SK-N-SH (cell line): Measurements from ENCODE around the gene EXOC5. TPM values are rescaled to one million over a fixed set of nuclear protein-coding genes. Genes with fewer than 3 reads are reported as not detected.

Experiments used
- CTCF ChIA-PET: fragments of 300-600, 350-600 bp; formaldehyde crosslinking; extraction: SDS; loops from one replicate; lab custom pipeline; 2021; lab: Yijun Ruan, JAX
- POLR2A ChIA-PET: fragments of 350-600 bp; sonication (Branson Sonifier 250); formaldehyde crosslinking; extraction: SDS; loops from one replicate; lab custom pipeline; 2020; ENCODE audit warnings: antibody characterized with exemption, inconsistent platforms; lab: Yijun Ruan, JAX
- DNase-seq: peaks from one replicate; pipeline ENCODE4 v3.0.0; 2012
- H2AFZ ChIP-seq: fragments of 200-600 bp; sonication (generic); 2 replicates; pipeline ENCODE4 v1.8.1; 2016; ENCODE audit warnings: antibody characterized with exemption, mild to moderate bottlenecking, low read depth
- H3F3A ChIP-seq: fragments of 200-600 bp; sonication (generic); replicated peaks from 2 replicates; pipeline ENCODE3; 2016; ENCODE audit warnings: antibody characterized with exemption, mild to moderate bottlenecking; ENCODE audit not compliant: insufficient read depth
- H3K27ac ChIP-seq, 2 experiments: fragments of 200-500 bp in 1 of 2; fragments of 200-600 bp in 1 of 2; sonication (Bioruptor generic) in 1 of 2; sonication (generic), shearing (Covaris generic) in 1 of 2; 2 replicates each; pipeline versions ENCODE4 v1.5.1 to v1.6.1; 2014 to 2016; ENCODE audit warnings: low read depth in 2 of 2, inconsistent platforms in 1 of 2, low read length in 1 of 2, mild to moderate bottlenecking in 1 of 2, mixed read lengths in 1 of 2
- H3K27me3 ChIP-seq: fragments of 200-600 bp; sonication (generic), shearing (Covaris generic); 2 replicates; pipeline ENCODE4 v1.6.1; 2016; ENCODE audit warnings: mixed run types; ENCODE audit not compliant: insufficient read depth
- H3K36me3 ChIP-seq, 2 experiments: fragments of 200-500 bp in 1 of 2; fragments of 200-600 bp in 1 of 2; sonication (Bioruptor generic) in 1 of 2; sonication (generic) in 1 of 2; replicated peaks in 1 of 2; 2 replicates each; pipeline versions ENCODE3 to v1.5.1; 2014 to 2016; ENCODE audit warnings: low read length in 1 of 2, mild to moderate bottlenecking in 1 of 2; ENCODE audit not compliant: insufficient read depth in 2 of 2, control insufficient read depth in 1 of 2
- H3K4me1 ChIP-seq, 2 experiments: fragments of 200-500 bp in 1 of 2; fragments of 200-600 bp in 1 of 2; sonication (Bioruptor generic) in 1 of 2; sonication (generic), shearing (Covaris generic) in 1 of 2; 2 replicates each; pipeline versions ENCODE4 v1.5.1 to v1.6.1; 2014 to 2016; ENCODE audit warnings: low read depth in 1 of 2, low read length in 1 of 2, mixed run types in 1 of 2; ENCODE audit not compliant: insufficient read depth in 2 of 2, control insufficient read depth in 1 of 2
- H3K4me2 ChIP-seq: fragments of 200-600 bp; sonication (generic), shearing (Covaris generic); 2 replicates; pipeline ENCODE4 v1.6.1; 2017; ENCODE audit warnings: mixed run types
- H3K4me3 ChIP-seq, 2 experiments: fragments of 200-500 bp in 1 of 2; fragments of 200-600 bp in 1 of 2; sonication (Bioruptor generic) in 1 of 2; sonication (generic), shearing (Covaris generic) in 1 of 2; 2 replicates each; pipeline versions ENCODE4 v1.5.1 to v1.8.1; 2014 to 2016; ENCODE audit warnings: low read depth in 2 of 2, inconsistent platforms in 1 of 2, low read length in 1 of 2, mild to moderate bottlenecking in 1 of 2, mixed read lengths in 1 of 2, moderate library complexity in 1 of 2
- H3K79me2 ChIP-seq: fragments of 200-600 bp; sonication (generic); 2 replicates; pipeline ENCODE4 v1.8.1; 2017; ENCODE audit warnings: mild to moderate bottlenecking; ENCODE audit not compliant: insufficient read depth
- H3K9ac ChIP-seq: fragments of 200-600 bp; sonication (generic); 2 replicates; pipeline ENCODE4 v1.6.1; 2017; ENCODE audit warnings: mixed run types
- H3K9me2 ChIP-seq: fragments of 200-600 bp; sonication (generic); 2 replicates; pipeline ENCODE4 v1.6.1; 2017; ENCODE audit warnings: mixed run types
- H3K9me3 ChIP-seq: fragments of 200-600 bp; sonication (generic); 2 replicates; pipeline ENCODE4 v1.6.1; 2017; ENCODE audit warnings: mixed run types, mild to moderate bottlenecking, moderate library complexity
- H4K20me1 ChIP-seq: fragments of 200-600 bp; sonication (generic); 2 replicates; pipeline ENCODE4 v1.6.1; 2017; ENCODE audit warnings: mild to moderate bottlenecking, mixed run types; ENCODE audit not compliant: insufficient read depth
- EP300 ChIP-seq, 2 experiments: IDR thresholded peaks; 2 replicates each; pipeline versions ENCODE4 v1.4.0 to v1.6.1; 2012; ENCODE audit warnings: borderline replicate concordance in 1 of 2, low read depth in 1 of 2, low read length in 1 of 2
- FOSL2 ChIP-seq: IDR thresholded peaks from 2 replicates; pipeline ENCODE4 v1.4.0; 2012; ENCODE audit warnings: low read depth, mild to moderate bottlenecking, moderate library complexity, borderline replicate concordance
- FOXJ3 ChIP-seq: sonication (generic); formaldehyde crosslinking; IDR thresholded peaks from 2 replicates; pipeline ENCODE4 v1.5.1; 2020; ENCODE audit warnings: mild to moderate bottlenecking, missing genetic modification reagents
- GATA2 ChIP-seq: sonication (generic); formaldehyde crosslinking; IDR thresholded peaks from 2 replicates; pipeline ENCODE4 v1.5.0; 2020; ENCODE audit warnings: mild to moderate bottlenecking, missing genetic modification reagents
- MXI1 ChIP-seq: IDR thresholded peaks from 2 replicates; pipeline ENCODE4 v1.6.1; 2012; ENCODE audit warnings: mild to moderate bottlenecking, low read depth, low read length, improper control_type of control experiment
- NFIC ChIP-seq: IDR thresholded peaks from 2 replicates; pipeline ENCODE4 v1.4.0; 2012; ENCODE audit warnings: borderline replicate concordance
- NRF1 ChIP-seq: IDR thresholded peaks from 2 replicates; pipeline ENCODE4 v1.6.1; 2012; ENCODE audit warnings: low read depth, mild to moderate bottlenecking, low read length
- REST ChIP-seq: IDR thresholded peaks from 2 replicates; pipeline ENCODE4 v1.6.1; 2012; ENCODE audit warnings: mild to moderate bottlenecking, low read depth, low read length, moderate library complexity
- RXRA ChIP-seq: IDR thresholded peaks from 2 replicates; pipeline ENCODE4 v1.4.0; 2012; ENCODE audit warnings: low read depth, mild to moderate bottlenecking, borderline replicate concordance
- SIN3A ChIP-seq: IDR thresholded peaks from 2 replicates; pipeline ENCODE4 v1.6.1; 2012; ENCODE audit warnings: low read depth, mild to moderate bottlenecking, low read length, moderate library complexity, borderline replicate concordance
- SMC3 ChIP-seq: IDR thresholded peaks from 2 replicates; pipeline ENCODE4 v1.6.1; 2012; ENCODE audit warnings: low read depth, low read length, improper control_type of control experiment
- USF1 ChIP-seq: IDR thresholded peaks from 2 replicates; pipeline ENCODE4 v1.4.0; 2012; ENCODE audit warnings: low read depth, borderline replicate concordance
- WGBS: methylation state at CpG from one replicate; pipeline ENCODE4 v1.1.6; 2017; ENCODE audit warnings: low lambda C conversion rate; 5-methylcytosine and 5-hydroxymethylcytosine counted together
- polyA plus RNA-seq, 3 experiments: library from polyadenylated mRNA; depleted of rRNA; stranded (reverse); fragments of >200 nt; gene quantifications; 2 replicates each; pipeline ENCODE4 v1.2.3, GENCODE V29; 2012

The EXOC5 gene
- polyA plus RNA-seq, 1 of the 3 experiments (the other 2 are of a cell fraction) = 10.5 TPM

GRCh38 chr14:57212919-57213318, 55.8 kb downstream of the EXOC5 start:
- peaks cover 15% of the 10 kb centered on the region for H3F3A ChIP-seq
- no peak overlapping the region for H3K4me3 ChIP-seq
- DNase-seq = no peak
- no peaks in the 10 kb centered on the region for H3K27me3 ChIP-seq
- no peaks in the 10 kb centered on the region; the same call in 1 of the 2 replicates for H3K79me2 ChIP-seq
- H3K4me1 ChIP-seq = peaks cover 0 to 18% of the 10 kb centered on the region in 2 experiments; a peak in 1 of 4 replicates
- 98% methylated on average over 2 of the region's 2 CpGs for WGBS
- peaks cover 46 to 53% of the 10 kb centered on the region in 2 experiments for H3K36me3 ChIP-seq
- TF ChIP-seq SIN3A = no peak
- no peak for TF ChIP-seq RXRA
- no peak for TF ChIP-seq NRF1
- no peak for TF ChIP-seq EP300 (IDR thresholded peaks at IDR 0.05; ENCODE audit: borderline replicate concordance in 1 of 2, low read depth in 1 of 2, low read length in 1 of 2)
- no peak for TF ChIP-seq FOSL2
- no peak for TF ChIP-seq SMC3
- TF ChIP-seq GATA2 = no peak
- TF ChIP-seq FOXJ3 (CRISPR knock-in tag) = no peak
- no peak overlapping the region for H3K27ac ChIP-seq
- H2AFZ ChIP-seq = no peak overlapping the region
- no peaks in the 10 kb centered on the region for H4K20me1 ChIP-seq
- no peak overlapping the region for H3K4me2 ChIP-seq
- H3K9ac ChIP-seq = no peak overlapping the region
- no peaks in the 10 kb centered on the region for H3K9me3 ChIP-seq
- H3K9me2 ChIP-seq = no peaks in the 10 kb centered on the region
- ChIA-PET POLR2A (no interaction called here), CTCF (no interaction called here)

GRCh38 chr14:57209561-57209960, 59.1 kb downstream of the EXOC5 start:
- CTCF ChIA-PET = no interaction called here
- Histone ChIP-seq H3K9me2 (no peaks in the 10 kb centered on the region), H3K27me3 (no peaks in the 10 kb centered on the region)
- TF ChIP-seq USF1 (no peak), FOSL2 (peak; percentile 10; the same call in 1 of the 2 replicates), MXI1 (no peak), NFIC (no peak), REST (no peak)
- TF ChIP-seq, all 33 proteins: peak for 1
- Histone ChIP-seq H3K4me3 (no peak overlapping the region), H3K79me2 (no peaks in the 10 kb centered on the region), H2AFZ (no peak overlapping the region), H3K27ac (peak overlapping the region in 1 of 2 experiments; percentile 38; a peak in 1 of 4 replicates), H3K9me3 (no peaks in the 10 kb centered on the region), H3K9ac (no peak overlapping the region), H3K36me3 (peaks cover 47 to 55% of the 10 kb centered on the region in 2 experiments), H3K4me1 (peaks cover 0 to 18% of the 10 kb centered on the region in 2 experiments; a peak in 1 of 4 replicates), H3K4me2 (no peak overlapping the region), H4K20me1 (no peaks in the 10 kb centered on the region), H3F3A (peaks cover 15% of the 10 kb centered on the region)
- POLR2A ChIA-PET = no interaction called here
- no peak for DNase-seq
- WGBS = 83% methylated on average over 4 of the region's 4 CpGs
